ENCODE data around the gene VCAN.
"Not testable (repeated sequence)": the region's sequence is repeated elsewhere in the genome, so short reads cannot be mapped to it uniquely, and the experiment has no call there.

DNA sequence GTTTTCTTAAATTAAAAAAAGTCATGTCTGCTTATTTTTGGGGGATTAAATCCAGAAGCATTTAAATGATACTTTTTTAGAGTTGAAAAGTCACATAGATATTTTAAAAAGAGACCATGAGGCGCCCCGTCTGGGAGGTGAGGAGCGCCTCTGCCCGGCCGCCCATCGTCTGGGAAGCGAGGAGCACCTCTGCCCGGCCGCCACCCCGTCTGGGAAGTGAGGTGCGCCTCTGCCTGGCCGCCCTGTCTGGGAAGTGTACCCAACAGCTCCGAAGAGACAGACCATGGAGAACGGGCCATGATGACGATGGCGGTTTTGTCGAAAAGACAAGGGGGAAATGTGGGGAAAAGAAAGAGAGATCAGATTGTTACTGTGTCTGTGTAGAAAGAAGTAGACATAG, 33.8 kb upstream of the VCAN start:
- not testable (repeated sequence) for TF ChIP-seq POLR2AphosphoS5 (IDR thresholded peaks at IDR 0.05; ENCODE audit: low read depth); EZH2 (IDR thresholded peaks at IDR 0.05; ENCODE audit: low read depth, unreplicated experiment); EZH2phosphoT487 (IDR thresholded peaks at IDR 0.05; ENCODE audit: unreplicated experiment)
- TF ChIP-seq, protein P1, sequence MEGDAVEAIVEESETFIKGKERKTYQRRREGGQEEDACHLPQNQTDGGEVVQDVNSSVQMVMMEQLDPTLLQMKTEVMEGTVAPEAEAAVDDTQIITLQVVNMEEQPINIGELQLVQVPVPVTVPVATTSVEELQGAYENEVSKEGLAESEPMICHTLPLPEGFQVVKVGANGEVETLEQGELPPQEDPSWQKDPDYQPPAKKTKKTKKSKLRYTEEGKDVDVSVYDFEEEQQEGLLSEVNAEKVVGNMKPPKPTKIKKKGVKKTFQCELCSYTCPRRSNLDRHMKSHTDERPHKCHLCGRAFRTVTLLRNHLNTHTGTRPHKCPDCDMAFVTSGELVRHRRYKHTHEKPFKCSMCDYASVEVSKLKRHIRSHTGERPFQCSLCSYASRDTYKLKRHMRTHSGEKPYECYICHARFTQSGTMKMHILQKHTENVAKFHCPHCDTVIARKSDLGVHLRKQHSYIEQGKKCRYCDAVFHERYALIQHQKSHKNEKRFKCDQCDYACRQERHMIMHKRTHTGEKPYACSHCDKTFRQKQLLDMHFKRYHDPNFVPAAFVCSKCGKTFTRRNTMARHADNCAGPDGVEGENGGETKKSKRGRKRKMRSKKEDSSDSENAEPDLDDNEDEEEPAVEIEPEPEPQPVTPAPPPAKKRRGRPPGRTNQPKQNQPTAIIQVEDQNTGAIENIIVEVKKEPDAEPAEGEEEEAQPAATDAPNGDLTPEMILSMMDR (conservative IDR thresholded peaks at IDR 0.05; ENCODE audit: low read depth in 2 of 2): not testable (repeated sequence)
- TF ChIP-seq, protein P2, sequence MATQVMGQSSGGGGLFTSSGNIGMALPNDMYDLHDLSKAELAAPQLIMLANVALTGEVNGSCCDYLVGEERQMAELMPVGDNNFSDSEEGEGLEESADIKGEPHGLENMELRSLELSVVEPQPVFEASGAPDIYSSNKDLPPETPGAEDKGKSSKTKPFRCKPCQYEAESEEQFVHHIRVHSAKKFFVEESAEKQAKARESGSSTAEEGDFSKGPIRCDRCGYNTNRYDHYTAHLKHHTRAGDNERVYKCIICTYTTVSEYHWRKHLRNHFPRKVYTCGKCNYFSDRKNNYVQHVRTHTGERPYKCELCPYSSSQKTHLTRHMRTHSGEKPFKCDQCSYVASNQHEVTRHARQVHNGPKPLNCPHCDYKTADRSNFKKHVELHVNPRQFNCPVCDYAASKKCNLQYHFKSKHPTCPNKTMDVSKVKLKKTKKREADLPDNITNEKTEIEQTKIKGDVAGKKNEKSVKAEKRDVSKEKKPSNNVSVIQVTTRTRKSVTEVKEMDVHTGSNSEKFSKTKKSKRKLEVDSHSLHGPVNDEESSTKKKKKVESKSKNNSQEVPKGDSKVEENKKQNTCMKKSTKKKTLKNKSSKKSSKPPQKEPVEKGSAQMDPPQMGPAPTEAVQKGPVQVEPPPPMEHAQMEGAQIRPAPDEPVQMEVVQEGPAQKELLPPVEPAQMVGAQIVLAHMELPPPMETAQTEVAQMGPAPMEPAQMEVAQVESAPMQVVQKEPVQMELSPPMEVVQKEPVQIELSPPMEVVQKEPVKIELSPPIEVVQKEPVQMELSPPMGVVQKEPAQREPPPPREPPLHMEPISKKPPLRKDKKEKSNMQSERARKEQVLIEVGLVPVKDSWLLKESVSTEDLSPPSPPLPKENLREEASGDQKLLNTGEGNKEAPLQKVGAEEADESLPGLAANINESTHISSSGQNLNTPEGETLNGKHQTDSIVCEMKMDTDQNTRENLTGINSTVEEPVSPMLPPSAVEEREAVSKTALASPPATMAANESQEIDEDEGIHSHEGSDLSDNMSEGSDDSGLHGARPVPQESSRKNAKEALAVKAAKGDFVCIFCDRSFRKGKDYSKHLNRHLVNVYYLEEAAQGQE (IDR thresholded peaks at IDR 0.05; ENCODE audit: unreplicated experiment): not testable (repeated sequence)

Measured in GM23338 (cell line).